ENCODE results near the gene COL12A1. TPM values are rescaled to one million over a fixed set of nuclear protein-coding genes. Genes with fewer than 3 reads are reported as not detected.

The COL12A1 gene
- total and polyA plus RNA-seq, 2 donors (not counting 1 experiment from before 2014, with no cell fraction given), result not detected

DNA sequence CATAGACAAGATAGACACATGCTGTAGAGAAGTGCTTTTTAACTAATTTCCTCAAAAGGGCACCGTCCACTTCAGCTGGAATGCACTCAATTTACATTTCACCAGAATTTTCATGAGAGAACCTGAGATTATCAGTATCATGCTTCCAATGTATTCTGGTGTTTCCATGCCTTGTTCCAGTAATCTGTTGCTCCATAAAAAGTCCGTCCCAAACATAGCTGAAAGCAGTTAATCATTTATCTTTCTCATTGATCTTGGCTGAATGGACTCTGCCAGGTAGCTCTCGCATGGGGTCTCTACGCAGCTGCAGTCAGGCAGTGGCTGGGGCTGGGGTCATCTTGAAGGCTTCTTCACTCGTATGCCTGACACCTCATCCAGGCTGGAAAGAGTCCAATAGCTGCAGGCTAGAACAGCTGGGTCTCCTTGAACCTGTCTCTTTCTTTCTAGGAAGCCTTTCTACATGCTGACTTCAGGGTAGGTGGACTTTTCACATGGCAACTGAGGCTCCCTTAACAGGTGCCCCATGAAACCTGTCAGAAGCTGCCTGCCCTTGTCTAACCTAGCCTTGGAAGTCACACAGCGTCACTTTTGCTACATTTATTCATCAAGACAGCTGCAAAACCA is 18.6 kb upstream of the COL12A1 start:
- H3K27ac Mint-ChIP-seq, result no peak overlapping the region
- ChIA-PET CTCF (interaction anchor here (0.5 to 0.8 kb wide), 2 partner anchors 12 to 1465 kb away, joined by 3 to 4 read pairs; no protein-coding TSS in a partner anchor), POLR2A (no interaction called here)
- Histone ChIP-seq H3K4me2 (replicated peaks; ENCODE audit: low read depth, low read length, poor library complexity, severe bottlenecking) (no peak overlapping the region), H3K36me3 (replicated peaks in 1 of 2; ENCODE audit: control extremely low read depth in 1 of 2, control insufficient read depth in 1 of 2, extremely low read depth in 1 of 2, insufficient read depth in 2 of 2, low read length in 1 of 2) (no peaks in the 10 kb centered on the region), H3K9me3 (ENCODE audit: control extremely low read depth in 1 of 3, control insufficient read depth in 2 of 3, insufficient read depth in 1 of 3, low read length in 2 of 3) (no peaks in the 10 kb centered on the region), H3K4me3 (ENCODE audit: control extremely low read depth in 1 of 5, extremely low read depth in 1 of 5, insufficient read depth in 1 of 5, low read depth in 2 of 5, low read length in 4 of 5) (no peak overlapping the region), H3K27me3 (replicated peaks in 1 of 4; ENCODE audit: control extremely low read depth in 1 of 4, control insufficient read depth in 3 of 4, insufficient read depth in 4 of 4, low read length in 3 of 4) (peaks cover 0 to 3% (median 0%) of the 10 kb centered on the region in 4 experiments), H4K20me1 (ENCODE audit: control insufficient read depth, insufficient read depth, low read length, poor library complexity, severe bottlenecking) (no peaks in the 10 kb centered on the region), H3K4me1 (ENCODE audit: control insufficient read depth in 2 of 2, insufficient read depth in 2 of 2, low read length in 2 of 2) (no peaks in the 10 kb centered on the region), H2AFZ (ENCODE audit: insufficient read depth, low read depth, low read length, poor library complexity, severe bottlenecking) (no peak overlapping the region), H3K27ac (ENCODE audit: low read length in 2 of 2) (no peak overlapping the region), H3K9ac (ENCODE audit: low read length) (no peak overlapping the region), H3K79me2 (ENCODE audit: control insufficient read depth, insufficient read depth, low read length) (no peaks in the 10 kb centered on the region)
- H3K4me1 Mint-ChIP-seq, result no peaks in the 10 kb centered on the region
- no peaks in the 10 kb centered on the region for H3K9me3 Mint-ChIP-seq (ENCODE audit: insufficient read depth)
- no peak for TF ChIP-seq EZH2 (IDR thresholded peaks at IDR 0.05; ENCODE audit: borderline replicate concordance, insufficient read depth, low read depth, low read length, poor library complexity, severe bottlenecking)
- intact Hi-C loops (cut with micrococcal nuclease), result no loop called here
- ATAC-seq (ENCODE audit: low read depth) (no peak), DNase-seq (no peak)
- WGBS (ENCODE audit: insufficient coverage), result 81% methylated on average over 6 of the region's 6 CpGs
- no peak overlapping the region for H3K4me3 Mint-ChIP-seq
- peaks cover 43% of the 10 kb centered on the region for H3K27me3 Mint-ChIP-seq

DNA sequence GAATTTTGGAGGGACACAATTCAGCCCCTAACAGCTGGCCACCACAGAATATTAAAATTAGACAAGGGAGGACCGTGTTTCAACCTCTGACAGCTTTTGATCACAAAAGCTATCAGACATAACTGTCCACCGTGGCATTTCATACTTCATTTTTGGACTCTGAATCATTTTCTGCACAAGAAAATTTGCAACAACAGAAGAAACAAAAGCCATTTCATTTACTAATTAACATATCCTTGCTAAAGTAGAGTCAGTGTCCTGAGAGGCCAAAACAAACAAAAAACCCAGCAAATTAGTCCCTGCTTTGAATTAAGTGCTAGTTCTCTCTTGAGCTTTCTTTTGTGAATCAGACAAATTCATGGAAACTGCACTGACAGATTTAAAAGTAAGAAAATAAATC is 17.6 kb upstream of the COL12A1 start:
- Histone ChIP-seq H3K4me3 (ENCODE audit: control extremely low read depth in 1 of 5, extremely low read depth in 1 of 5, insufficient read depth in 1 of 5, low read depth in 2 of 5, low read length in 4 of 5) (no peak overlapping the region), H3K4me1 (ENCODE audit: control insufficient read depth in 2 of 2, insufficient read depth in 2 of 2, low read length in 2 of 2) (no peaks in the 10 kb centered on the region), H3K79me2 (ENCODE audit: control insufficient read depth, insufficient read depth, low read length) (no peaks in the 10 kb centered on the region), H2AFZ (ENCODE audit: insufficient read depth, low read depth, low read length, poor library complexity, severe bottlenecking) (no peak overlapping the region), H4K20me1 (ENCODE audit: control insufficient read depth, insufficient read depth, low read length, poor library complexity, severe bottlenecking) (no peaks in the 10 kb centered on the region), H3K36me3 (replicated peaks in 1 of 2; ENCODE audit: control extremely low read depth in 1 of 2, control insufficient read depth in 1 of 2, extremely low read depth in 1 of 2, insufficient read depth in 2 of 2, low read length in 1 of 2) (no peaks in the 10 kb centered on the region), H3K27me3 (replicated peaks in 1 of 4; ENCODE audit: control extremely low read depth in 1 of 4, control insufficient read depth in 3 of 4, insufficient read depth in 4 of 4, low read length in 3 of 4) (peaks cover 0 to 3% (median 0%) of the 10 kb centered on the region in 4 experiments), H3K9me3 (ENCODE audit: control extremely low read depth in 1 of 3, control insufficient read depth in 2 of 3, insufficient read depth in 1 of 3, low read length in 2 of 3) (no peaks in the 10 kb centered on the region), H3K9ac (ENCODE audit: low read length) (no peak overlapping the region), H3K27ac (ENCODE audit: low read length in 2 of 2) (no peak overlapping the region), H3K4me2 (replicated peaks; ENCODE audit: low read depth, low read length, poor library complexity, severe bottlenecking) (no peak overlapping the region)
- Mint-ChIP-seq H3K27ac (no peak overlapping the region), H3K4me1 (no peaks in the 10 kb centered on the region), H3K9me3 (ENCODE audit: insufficient read depth) (no peaks in the 10 kb centered on the region), H3K27me3 (peaks cover 49% of the 10 kb centered on the region), H3K4me3 (no peak overlapping the region)
- no peak for ATAC-seq (ENCODE audit: low read depth)
- no peak for DNase-seq
- CTCF ChIA-PET, result no interaction called here
- TF ChIP-seq EZH2 (IDR thresholded peaks at IDR 0.05; ENCODE audit: borderline replicate concordance, insufficient read depth, low read depth, low read length, poor library complexity, severe bottlenecking), result no peak
- TF ChIP-seq, protein P1, sequence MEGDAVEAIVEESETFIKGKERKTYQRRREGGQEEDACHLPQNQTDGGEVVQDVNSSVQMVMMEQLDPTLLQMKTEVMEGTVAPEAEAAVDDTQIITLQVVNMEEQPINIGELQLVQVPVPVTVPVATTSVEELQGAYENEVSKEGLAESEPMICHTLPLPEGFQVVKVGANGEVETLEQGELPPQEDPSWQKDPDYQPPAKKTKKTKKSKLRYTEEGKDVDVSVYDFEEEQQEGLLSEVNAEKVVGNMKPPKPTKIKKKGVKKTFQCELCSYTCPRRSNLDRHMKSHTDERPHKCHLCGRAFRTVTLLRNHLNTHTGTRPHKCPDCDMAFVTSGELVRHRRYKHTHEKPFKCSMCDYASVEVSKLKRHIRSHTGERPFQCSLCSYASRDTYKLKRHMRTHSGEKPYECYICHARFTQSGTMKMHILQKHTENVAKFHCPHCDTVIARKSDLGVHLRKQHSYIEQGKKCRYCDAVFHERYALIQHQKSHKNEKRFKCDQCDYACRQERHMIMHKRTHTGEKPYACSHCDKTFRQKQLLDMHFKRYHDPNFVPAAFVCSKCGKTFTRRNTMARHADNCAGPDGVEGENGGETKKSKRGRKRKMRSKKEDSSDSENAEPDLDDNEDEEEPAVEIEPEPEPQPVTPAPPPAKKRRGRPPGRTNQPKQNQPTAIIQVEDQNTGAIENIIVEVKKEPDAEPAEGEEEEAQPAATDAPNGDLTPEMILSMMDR (IDR thresholded peaks at IDR 0.05), result no peak
- POLR2A ChIA-PET, result no interaction called here
- 93% methylated on average over 2 of the region's 2 CpGs for WGBS (ENCODE audit: insufficient coverage)
- intact Hi-C loops (cut with micrococcal nuclease), result no loop called here

Measured in B cell (primary cell).